HepG2 (cell line): ENCODE data around the gene ICAM2. TPM values are rescaled to one million over a fixed set of nuclear protein-coding genes. Genes with fewer than 3 reads are reported as not detected.

Source experiments
- BORCS8-MEF2B ChIP-seq: sonication (generic); formaldehyde crosslinking; IDR thresholded peaks from 2 replicates; pipeline ENCODE4 v1.8.0; 2022; ENCODE audit warnings: mild to moderate bottlenecking, missing genetic modification reagents
- CSRNP1 ChIP-seq: sonication (generic); formaldehyde crosslinking; IDR thresholded peaks from 2 replicates; pipeline ENCODE4 v1.8.1; 2023; ENCODE audit warnings: mild to moderate bottlenecking, missing genetic modification reagents
- HMG20A ChIP-seq: IDR thresholded peaks from 2 replicates; pipeline ENCODE4 v1.6.1; 2016; ENCODE audit warnings: borderline replicate concordance
- NR2C2 ChIP-seq: sonication (generic); formaldehyde crosslinking; IDR thresholded peaks from 2 replicates; pipeline ENCODE4 v1.4.0; 2020; ENCODE audit warnings: missing genetic modification reagents, mild to moderate bottlenecking, moderate library complexity, borderline replicate concordance
- ONECUT2 ChIP-seq: sonication (generic); formaldehyde crosslinking; IDR thresholded peaks from 2 replicates; pipeline ENCODE4 v1.4.0; 2020; ENCODE audit warnings: missing genetic modification reagents
- PAWR ChIP-seq: sonication (generic); formaldehyde crosslinking; IDR thresholded peaks from 2 replicates; pipeline ENCODE4 v1.4.0; 2020; ENCODE audit warnings: missing genetic modification reagents, mild to moderate bottlenecking, borderline replicate concordance
- PAX8 ChIP-seq: sonication (generic); formaldehyde crosslinking; IDR thresholded peaks from 2 replicates; pipeline ENCODE4 v1.8.0; 2022; ENCODE audit warnings: mild to moderate bottlenecking, missing genetic modification reagents, borderline replicate concordance
- SIX4 ChIP-seq: sonication (generic); formaldehyde crosslinking; IDR thresholded peaks from 2 replicates; pipeline ENCODE4 v1.4.0; 2020; ENCODE audit warnings: missing genetic modification reagents
- TGIF2 ChIP-seq: IDR thresholded peaks from 2 replicates; pipeline ENCODE4 v1.6.1; 2016; ENCODE audit warnings: control low read depth, missing compliant biosample characterization
- TOE1 ChIP-seq: sonication (generic); formaldehyde crosslinking; IDR thresholded peaks from 2 replicates; pipeline ENCODE4 v1.4.0; 2020; ENCODE audit warnings: mild to moderate bottlenecking, missing genetic modification reagents
- YEATS2 ChIP-seq: sonication (generic); formaldehyde crosslinking; IDR thresholded peaks from 2 replicates; pipeline ENCODE4 v1.4.0; 2020; ENCODE audit warnings: missing genetic modification reagents, borderline replicate concordance
- ZFP82 ChIP-seq: sonication (generic); formaldehyde crosslinking; IDR thresholded peaks from 2 replicates; pipeline ENCODE4 v1.5.1; 2020; ENCODE audit warnings: mild to moderate bottlenecking, missing genetic modification reagents, borderline replicate concordance
- ZNF17 ChIP-seq: sonication (generic); formaldehyde crosslinking; IDR thresholded peaks from 2 replicates; pipeline ENCODE4 v1.5.0; 2020; ENCODE audit warnings: mild to moderate bottlenecking, missing genetic modification reagents
- ZNF451 ChIP-seq: sonication (generic); formaldehyde crosslinking; IDR thresholded peaks from 2 replicates; pipeline ENCODE4 v1.5.0; 2020; ENCODE audit warnings: mild to moderate bottlenecking, missing genetic modification reagents
- ZNF501 ChIP-seq: sonication (generic); formaldehyde crosslinking; IDR thresholded peaks from 2 replicates; pipeline ENCODE4 v1.5.1; 2020; ENCODE audit warnings: mild to moderate bottlenecking, moderate library complexity, missing genetic modification reagents
- ZNF577 ChIP-seq: sonication (generic); formaldehyde crosslinking; IDR thresholded peaks from 2 replicates; pipeline ENCODE4 v1.4.0; 2020; ENCODE audit warnings: mild to moderate bottlenecking, low read depth, missing genetic modification reagents, borderline replicate concordance
- ZNF597 ChIP-seq: sonication (generic); formaldehyde crosslinking; IDR thresholded peaks from 2 replicates; pipeline ENCODE4 v1.5.0; 2020; ENCODE audit warnings: missing genetic modification reagents
- ZNF737 ChIP-seq: sonication (generic); formaldehyde crosslinking; IDR thresholded peaks from 2 replicates; pipeline ENCODE4 v1.5.0; 2020; ENCODE audit warnings: missing genetic modification reagents, mild to moderate bottlenecking, borderline replicate concordance
- ZNF772 ChIP-seq: sonication (generic); formaldehyde crosslinking; IDR thresholded peaks from 2 replicates; pipeline ENCODE4 v1.5.0; 2020; ENCODE audit warnings: mild to moderate bottlenecking, missing genetic modification reagents
- ZNF841 ChIP-seq: sonication (generic); formaldehyde crosslinking; IDR thresholded peaks from 2 replicates; pipeline ENCODE4 v1.8.1; 2023; ENCODE audit warnings: missing genetic modification reagents, borderline replicate concordance
- ZNF883 ChIP-seq: sonication (generic); formaldehyde crosslinking; IDR thresholded peaks from 2 replicates; pipeline ENCODE4 v1.5.1; 2020; ENCODE audit warnings: mild to moderate bottlenecking, missing genetic modification reagents; ENCODE audit errors: not compliant biosample characterization
- polyA plus RNA-seq, 8 experiments: library from polyadenylated mRNA; depleted of rRNA in 3 of 8; stranded (reverse) in 7 of 8; unstranded in 1 of 8; fragments of >200 nt; fragmentation: Illumina TruSeq in 4 of 8; extraction: Trizol in 4 of 8; gene quantifications; 2 replicates each; pipeline versions ENCODE4 v1.2.1 to v1.2.3, GENCODE V29; 2011 to 2016; ENCODE audit warnings: low read depth in 4 of 8, missing spikeins in 1 of 8, mixed read lengths in 1 of 8; ENCODE audit not compliant: insufficient read depth in 1 of 8
- total RNA-seq, 5 experiments: library from RNA; depleted of rRNA; stranded (reverse); fragments of >200 nt; fragmentation: Illumina TruSeq; extraction: Trizol; gene quantifications; 2 replicates each; pipeline ENCODE4 v1.2.3, GENCODE V29; 2016; ENCODE audit warnings: low read depth in 1 of 5
- TF ChIP-seq, protein P1 (sequence below): sonication (generic); formaldehyde crosslinking; conservative IDR thresholded peaks from 2 replicates; pipeline ENCODE4 v1.5.0; 2020; ENCODE audit warnings: missing genetic modification reagents
- TF ChIP-seq, protein P2 (sequence below): sonication (generic); formaldehyde crosslinking; IDR thresholded peaks from 2 replicates; pipeline ENCODE4 v1.4.0; 2020; ENCODE audit warnings: missing genetic modification reagents
- TF ChIP-seq, protein P3 (sequence below): sonication (generic); formaldehyde crosslinking; IDR thresholded peaks from 2 replicates; pipeline ENCODE4 v1.8.0; 2022; ENCODE audit warnings: mild to moderate bottlenecking, missing genetic modification reagents, borderline replicate concordance

The ICAM2 gene
- total and polyA plus RNA-seq, 2 of the 13 experiments (the other 11 are each of a cell fraction or from before 2014, with no cell fraction given) = 10.9 to 20.8 TPM

DNA sequence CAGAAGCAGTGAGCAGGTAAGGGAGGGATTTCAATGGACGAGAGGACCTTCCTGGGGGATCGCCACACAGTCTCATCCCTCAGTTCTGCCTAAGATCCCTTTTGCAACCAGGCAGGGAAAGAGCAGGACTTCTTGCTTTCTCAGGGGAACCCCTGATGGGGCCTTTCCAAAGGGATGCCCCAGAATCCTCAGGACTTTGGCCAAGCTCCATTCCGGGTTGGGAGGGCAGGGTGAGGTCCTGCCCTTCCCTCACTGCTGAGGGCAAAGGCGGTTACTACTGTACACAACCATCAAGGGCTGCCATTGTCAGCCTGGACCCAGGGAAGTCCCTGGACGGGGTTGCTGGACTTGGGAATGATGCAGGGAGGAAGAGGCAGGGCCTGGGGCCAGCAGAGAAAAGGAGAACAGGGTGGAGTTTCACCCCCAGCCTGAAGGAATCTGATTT, 12.6 kb downstream of the ICAM2 start (continued):
- TF ChIP-seq, protein P1, sequence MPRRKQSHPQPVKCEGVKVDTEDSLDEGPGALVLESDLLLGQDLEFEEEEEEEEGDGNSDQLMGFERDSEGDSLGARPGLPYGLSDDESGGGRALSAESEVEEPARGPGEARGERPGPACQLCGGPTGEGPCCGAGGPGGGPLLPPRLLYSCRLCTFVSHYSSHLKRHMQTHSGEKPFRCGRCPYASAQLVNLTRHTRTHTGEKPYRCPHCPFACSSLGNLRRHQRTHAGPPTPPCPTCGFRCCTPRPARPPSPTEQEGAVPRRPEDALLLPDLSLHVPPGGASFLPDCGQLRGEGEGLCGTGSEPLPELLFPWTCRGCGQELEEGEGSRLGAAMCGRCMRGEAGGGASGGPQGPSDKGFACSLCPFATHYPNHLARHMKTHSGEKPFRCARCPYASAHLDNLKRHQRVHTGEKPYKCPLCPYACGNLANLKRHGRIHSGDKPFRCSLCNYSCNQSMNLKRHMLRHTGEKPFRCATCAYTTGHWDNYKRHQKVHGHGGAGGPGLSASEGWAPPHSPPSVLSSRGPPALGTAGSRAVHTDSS = no peak
- TF ChIP-seq HMG20A = no peak
- TF ChIP-seq ZNF577 = no peak
- no peak for TF ChIP-seq PAX8
- TF ChIP-seq SIX4 = no peak
- no peak for TF ChIP-seq ZNF883
- no peak for TF ChIP-seq TOE1
- no peak for TF ChIP-seq BORCS8-MEF2B (CRISPR knock-in tag)
- no peak for TF ChIP-seq CSRNP1 (CRISPR knock-in tag)
- TF ChIP-seq, protein P2, sequence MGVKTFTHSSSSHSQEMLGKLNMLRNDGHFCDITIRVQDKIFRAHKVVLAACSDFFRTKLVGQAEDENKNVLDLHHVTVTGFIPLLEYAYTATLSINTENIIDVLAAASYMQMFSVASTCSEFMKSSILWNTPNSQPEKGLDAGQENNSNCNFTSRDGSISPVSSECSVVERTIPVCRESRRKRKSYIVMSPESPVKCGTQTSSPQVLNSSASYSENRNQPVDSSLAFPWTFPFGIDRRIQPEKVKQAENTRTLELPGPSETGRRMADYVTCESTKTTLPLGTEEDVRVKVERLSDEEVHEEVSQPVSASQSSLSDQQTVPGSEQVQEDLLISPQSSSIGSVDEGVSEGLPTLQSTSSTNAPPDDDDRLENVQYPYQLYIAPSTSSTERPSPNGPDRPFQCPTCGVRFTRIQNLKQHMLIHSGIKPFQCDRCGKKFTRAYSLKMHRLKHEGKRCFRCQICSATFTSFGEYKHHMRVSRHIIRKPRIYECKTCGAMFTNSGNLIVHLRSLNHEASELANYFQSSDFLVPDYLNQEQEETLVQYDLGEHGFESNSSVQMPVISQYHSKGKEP (CRISPR knock-in tag) = no peak
- TF ChIP-seq ZNF772 = no peak
- TF ChIP-seq ZNF451 = no peak
- TF ChIP-seq YEATS2 (CRISPR knock-in tag) = no peak
- no peak for TF ChIP-seq ZNF841 (CRISPR knock-in tag)
- TF ChIP-seq, protein P3, sequence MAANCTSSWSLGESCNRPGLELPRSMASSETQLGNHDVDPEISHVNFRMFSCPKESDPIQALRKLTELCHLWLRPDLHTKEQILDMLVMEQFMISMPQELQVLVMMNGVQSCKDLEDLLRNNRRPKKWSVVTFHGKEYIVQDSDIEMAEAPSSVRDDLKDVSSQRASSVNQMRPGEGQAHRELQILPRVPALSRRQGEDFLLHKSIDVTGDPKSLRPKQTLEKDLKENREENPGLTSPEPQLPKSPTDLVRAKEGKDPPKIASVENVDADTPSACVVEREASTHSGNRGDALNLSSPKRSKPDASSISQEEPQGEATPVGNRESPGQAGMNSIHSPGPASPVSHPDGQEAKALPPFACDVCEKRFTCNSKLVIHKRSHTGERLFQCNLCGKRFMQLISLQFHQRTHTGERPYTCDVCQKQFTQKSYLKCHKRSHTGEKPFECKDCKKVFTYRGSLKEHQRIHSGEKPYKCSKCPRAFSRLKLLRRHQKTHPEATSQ = no peak
- no peak for TF ChIP-seq ZFP82 (CRISPR knock-in tag)
- no peak; the same call in 1 of the 2 replicates for TF ChIP-seq ZNF501 (CRISPR knock-in tag)
- TF ChIP-seq ZNF17 (CRISPR knock-in tag) = no peak
- no peak for TF ChIP-seq ONECUT2
- no peak for TF ChIP-seq ZNF597 (CRISPR knock-in tag)
- TF ChIP-seq TGIF2 (CRISPR knock-in tag) = no peak
- no peak for TF ChIP-seq NR2C2 (CRISPR knock-in tag)
- TF ChIP-seq ZNF737 (CRISPR knock-in tag) = no peak
- no peak for TF ChIP-seq PAWR (CRISPR knock-in tag)
